ENCODE measurements around the gene OGFOD2. TPM values are rescaled to one million over a fixed set of nuclear protein-coding genes. Genes with fewer than 3 reads are reported as not detected.

OGFOD2 gene
- total RNA-seq, 2 donors from 2014 or later = 6.6 to 9.6 TPM

- TF ChIP-seq CTCF (IDR thresholded peaks at IDR 0.05) = no peak
- H3K36me3 ChIP-seq = peaks cover 7% of the 10 kb centered on the region
- H3K27ac ChIP-seq = no peak overlapping the region
Observed at GRCh38 chr12:122990961-122991622, 16.0 kb downstream of the OGFOD2 start.

GRCh38 chr12:122991623-122992275, 16.7 kb downstream of the OGFOD2 start:
- Histone ChIP-seq H3K4me1 (ENCODE audit: control insufficient read depth in 1 of 2, low read depth in 2 of 2) (no peaks in the 10 kb centered on the region), H3K4me3 (no peak overlapping the region), H3K36me3 (peaks cover 7% of the 10 kb centered on the region), H3K9me3 (no peaks in the 10 kb centered on the region), H3K27ac (no peak overlapping the region), H3K27me3 (replicated peaks; ENCODE audit: insufficient read depth) (no peaks in the 10 kb centered on the region)
- no peak for DNase-seq (ENCODE audit: low spot score)
- no peak for TF ChIP-seq CTCF (IDR thresholded peaks at IDR 0.05)
- ATAC-seq (ENCODE audit: insufficient number of reproducible peaks, low FRiP score, low read depth) = no peak

More at GRCh38 chr12:122990961-122991622, 16.0 kb downstream of the OGFOD2 start:
- no peak for ATAC-seq (ENCODE audit: insufficient number of reproducible peaks, low FRiP score, low read depth)
- no peak for DNase-seq (ENCODE audit: low spot score)
- Histone ChIP-seq H3K27me3 (replicated peaks; ENCODE audit: insufficient read depth) (no peaks in the 10 kb centered on the region), H3K4me1 (ENCODE audit: control insufficient read depth in 1 of 2, low read depth in 2 of 2) (no peaks in the 10 kb centered on the region), H3K4me3 (no peak overlapping the region), H3K9me3 (no peaks in the 10 kb centered on the region)

- no peaks in the 10 kb centered on the region for H3K27me3 ChIP-seq (replicated peaks; ENCODE audit: insufficient read depth)
- no peak overlapping the region for H3K4me3 ChIP-seq
- H3K4me1 ChIP-seq (ENCODE audit: control insufficient read depth in 1 of 2, low read depth in 2 of 2) = no peaks in the 10 kb centered on the region
- H3K36me3 ChIP-seq = peaks cover 4% of the 10 kb centered on the region
- no peak overlapping the region for H3K27ac ChIP-seq
- no peaks in the 10 kb centered on the region for H3K9me3 ChIP-seq
- ATAC-seq (ENCODE audit: insufficient number of reproducible peaks, low FRiP score, low read depth) (no peak), DNase-seq (ENCODE audit: low spot score) (no peak)
- no peak for TF ChIP-seq CTCF (IDR thresholded peaks at IDR 0.05)
Observed at GRCh38 chr12:122992386-122992785, 17.3 kb downstream of the OGFOD2 start.

GRCh38 chr12:122994140-122994675, 19.2 kb downstream of the OGFOD2 start:
- Histone ChIP-seq H3K27me3 (replicated peaks; ENCODE audit: insufficient read depth) (no peaks in the 10 kb centered on the region), H3K9me3 (no peaks in the 10 kb centered on the region), H3K4me1 (ENCODE audit: control insufficient read depth in 1 of 2, low read depth in 2 of 2) (no peaks in the 10 kb centered on the region), H3K4me3 (no peak overlapping the region), H3K27ac (no peak overlapping the region), H3K36me3 (peaks cover 3% of the 10 kb centered on the region)
- DNase-seq (ENCODE audit: low spot score) (no peak), ATAC-seq (ENCODE audit: insufficient number of reproducible peaks, low FRiP score, low read depth) (no peak)
- no peak for TF ChIP-seq CTCF (IDR thresholded peaks at IDR 0.05)

- Histone ChIP-seq H3K27ac (no peak overlapping the region), H3K9me3 (no peaks in the 10 kb centered on the region), H3K36me3 (peaks cover 6% of the 10 kb centered on the region), H3K4me1 (ENCODE audit: control insufficient read depth in 1 of 2, low read depth in 2 of 2) (no peaks in the 10 kb centered on the region), H3K27me3 (replicated peaks; ENCODE audit: insufficient read depth) (no peaks in the 10 kb centered on the region), H3K4me3 (no peak overlapping the region)
- ATAC-seq (ENCODE audit: insufficient number of reproducible peaks, low FRiP score, low read depth) = no peak
- no peak for DNase-seq (ENCODE audit: low spot score)
- no peak for TF ChIP-seq CTCF (IDR thresholded peaks at IDR 0.05)
Observed at GRCh38 chr12:122994781-122995502, 19.9 kb downstream of the OGFOD2 start.

All from thoracic aorta (tissue), 2 donors.